Loucy (cell line): Measurements from ENCODE around the gene WDR43.

ENCODE experiments used
- H2AFZ ChIP-seq: fragments of 200-600 bp; sonication (generic); 2 replicates; pipeline ENCODE4 v1.6.0; 2016; ENCODE audit warnings: antibody characterized with exemption, mild to moderate bottlenecking, low read length, moderate library complexity
- H3F3A ChIP-seq: fragments of 200-600 bp; 2 replicates; pipeline ENCODE4 v1.6.0; 2016; ENCODE audit warnings: antibody characterized with exemption, low read depth, mild to moderate bottlenecking
- H3K27me3 ChIP-seq: fragments of 200-600 bp; sonication (generic); 2 replicates; pipeline ENCODE4 v1.6.1; 2014; ENCODE audit warnings: low read length, mild to moderate bottlenecking; ENCODE audit not compliant: insufficient read depth, poor library complexity, severe bottlenecking
- H3K36me3 ChIP-seq: fragments of 200-600 bp; sonication (generic); 2 replicates; pipeline ENCODE4 v1.6.1; 2016; ENCODE audit warnings: low read length; ENCODE audit not compliant: insufficient read depth
- H3K4me1 ChIP-seq: fragments of 200-600 bp; sonication (generic); 2 replicates; pipeline ENCODE4 v1.5.1; 2014; ENCODE audit warnings: low read length, mild to moderate bottlenecking; ENCODE audit not compliant: insufficient read depth, poor library complexity, severe bottlenecking
- H3K4me2 ChIP-seq: fragments of 200-600 bp; sonication (generic); 2 replicates; pipeline ENCODE4 v1.6.0; 2014; ENCODE audit warnings: antibody characterized with exemption, low read length, low read depth, mild to moderate bottlenecking; ENCODE audit not compliant: poor library complexity, severe bottlenecking
- H3K4me3 ChIP-seq: fragments of 200-600 bp; sonication (generic); 2 replicates; pipeline ENCODE4 v1.5.1; 2014; ENCODE audit warnings: low read length, mild to moderate bottlenecking, mixed read lengths; ENCODE audit not compliant: poor library complexity, severe bottlenecking
- H3K79me2 ChIP-seq: fragments of 200-600 bp; sonication (generic); 2 replicates; pipeline ENCODE4 v1.6.1; 2014; ENCODE audit warnings: low read length; ENCODE audit not compliant: insufficient read depth
- H3K9ac ChIP-seq: fragments of 200-600 bp; sonication (generic); 2 replicates; pipeline ENCODE4 v1.6.0; 2014; ENCODE audit warnings: mild to moderate bottlenecking, low read depth, low read length, moderate library complexity; ENCODE audit not compliant: poor library complexity, severe bottlenecking
- H3K9me2 ChIP-seq: fragments of 200-600 bp; sonication (generic); replicated peaks from 2 replicates; pipeline ENCODE4 v1.6.1; 2016; ENCODE audit warnings: low read depth, low read length, mixed read lengths
- H3K9me3 ChIP-seq: fragments of 200-600 bp; sonication (generic); 2 replicates; pipeline ENCODE4 v1.6.1; 2014; ENCODE audit warnings: mild to moderate bottlenecking, antibody characterized with exemption, low read length, low read depth; ENCODE audit not compliant: insufficient read depth
- H4K20me1 ChIP-seq: fragments of 200-600 bp; sonication (generic); 2 replicates; pipeline ENCODE4 v1.6.0; 2014; ENCODE audit warnings: antibody characterized with exemption, low read length, mild to moderate bottlenecking; ENCODE audit not compliant: insufficient read depth, poor library complexity, severe bottlenecking
- EZH2phosphoT487 ChIP-seq: fragments of 200-600 bp; IDR thresholded peaks from 2 replicates; pipeline ENCODE4 v1.6.1; 2018; ENCODE audit warnings: antibody characterized with exemption, mild to moderate bottlenecking, moderate library complexity, borderline replicate concordance
- TF ChIP-seq, protein P1 (sequence below): fragments of 200-600 bp; sonication (generic); conservative IDR thresholded peaks from 2 replicates; pipeline ENCODE4 v1.5.1; 2014; ENCODE audit warnings: mild to moderate bottlenecking, antibody characterized with exemption, low read length

The WDR43 gene

DNA sequence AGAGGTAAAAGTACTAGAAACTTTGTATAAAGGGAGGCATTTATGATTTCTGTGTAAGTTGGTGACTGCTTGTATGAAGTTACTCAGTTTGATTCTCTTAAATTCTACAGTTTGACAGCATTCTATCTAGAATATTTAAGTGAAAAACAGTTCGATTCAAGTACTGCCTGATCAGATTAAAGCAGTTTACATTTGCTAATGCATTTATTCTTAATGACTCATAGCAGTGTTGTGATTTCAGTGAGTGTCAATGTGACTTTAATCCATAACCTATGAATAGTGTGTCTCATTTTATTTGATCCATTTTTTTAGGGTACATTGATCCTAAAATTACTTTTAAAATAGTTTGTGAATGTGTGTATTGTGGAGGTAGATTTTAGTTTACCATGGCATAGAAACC lies 35.7 kb downstream of the WDR43 start:
- H3K79me2 ChIP-seq: no peaks in the 10 kb centered on the region
- peaks cover 98% of the 10 kb centered on the region for H3K36me3 ChIP-seq
- H3K9ac ChIP-seq: no peak overlapping the region
- no peaks in the 10 kb centered on the region for H3K4me1 ChIP-seq
- H3K9me3 ChIP-seq: no peaks in the 10 kb centered on the region
- H2AFZ ChIP-seq: no peak overlapping the region
- no peak overlapping the region for H3K4me2 ChIP-seq
- no peaks in the 10 kb centered on the region for H3K27me3 ChIP-seq
- no peaks in the 10 kb centered on the region for H3F3A ChIP-seq
- H4K20me1 ChIP-seq: no peaks in the 10 kb centered on the region
- H3K9me2 ChIP-seq: no peaks in the 10 kb centered on the region
- H3K4me3 ChIP-seq: no peak overlapping the region
- no peak for TF ChIP-seq EZH2phosphoT487
- TF ChIP-seq, protein P1, sequence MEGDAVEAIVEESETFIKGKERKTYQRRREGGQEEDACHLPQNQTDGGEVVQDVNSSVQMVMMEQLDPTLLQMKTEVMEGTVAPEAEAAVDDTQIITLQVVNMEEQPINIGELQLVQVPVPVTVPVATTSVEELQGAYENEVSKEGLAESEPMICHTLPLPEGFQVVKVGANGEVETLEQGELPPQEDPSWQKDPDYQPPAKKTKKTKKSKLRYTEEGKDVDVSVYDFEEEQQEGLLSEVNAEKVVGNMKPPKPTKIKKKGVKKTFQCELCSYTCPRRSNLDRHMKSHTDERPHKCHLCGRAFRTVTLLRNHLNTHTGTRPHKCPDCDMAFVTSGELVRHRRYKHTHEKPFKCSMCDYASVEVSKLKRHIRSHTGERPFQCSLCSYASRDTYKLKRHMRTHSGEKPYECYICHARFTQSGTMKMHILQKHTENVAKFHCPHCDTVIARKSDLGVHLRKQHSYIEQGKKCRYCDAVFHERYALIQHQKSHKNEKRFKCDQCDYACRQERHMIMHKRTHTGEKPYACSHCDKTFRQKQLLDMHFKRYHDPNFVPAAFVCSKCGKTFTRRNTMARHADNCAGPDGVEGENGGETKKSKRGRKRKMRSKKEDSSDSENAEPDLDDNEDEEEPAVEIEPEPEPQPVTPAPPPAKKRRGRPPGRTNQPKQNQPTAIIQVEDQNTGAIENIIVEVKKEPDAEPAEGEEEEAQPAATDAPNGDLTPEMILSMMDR: no peak

DNA sequence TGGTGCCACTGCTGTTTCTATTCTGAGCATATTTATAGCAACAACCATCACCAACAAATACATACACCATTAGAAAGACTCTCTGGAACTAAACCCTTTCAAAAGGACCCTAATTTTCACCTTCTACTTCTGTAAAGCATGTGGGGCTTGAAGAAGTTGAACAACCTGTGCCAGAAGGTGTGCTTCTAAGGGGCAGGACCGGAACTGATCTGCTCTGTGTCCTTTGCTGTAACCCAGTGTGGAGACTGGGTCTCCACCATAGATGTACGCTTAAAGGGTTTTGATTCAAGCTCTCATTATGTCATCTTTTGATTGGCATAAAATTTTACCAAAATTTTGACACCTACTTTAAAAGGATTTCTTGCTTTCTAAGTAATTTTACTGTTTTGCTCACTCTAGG lies 40.3 kb downstream of the WDR43 start:
- no peak for TF ChIP-seq EZH2phosphoT487
- TF ChIP-seq, protein P1: no peak
- Histone ChIP-seq H3K4me2 (no peak overlapping the region), H3K79me2 (no peaks in the 10 kb centered on the region), H3K9me3 (no peaks in the 10 kb centered on the region), H3K27me3 (no peaks in the 10 kb centered on the region), H4K20me1 (no peaks in the 10 kb centered on the region), H3K4me1 (no peaks in the 10 kb centered on the region), H3K4me3 (no peak overlapping the region), H3K9ac (no peak overlapping the region), H3F3A (no peaks in the 10 kb centered on the region), H2AFZ (no peak overlapping the region), H3K9me2 (no peaks in the 10 kb centered on the region), H3K36me3 (peaks cover 95% of the 10 kb centered on the region)

DNA sequence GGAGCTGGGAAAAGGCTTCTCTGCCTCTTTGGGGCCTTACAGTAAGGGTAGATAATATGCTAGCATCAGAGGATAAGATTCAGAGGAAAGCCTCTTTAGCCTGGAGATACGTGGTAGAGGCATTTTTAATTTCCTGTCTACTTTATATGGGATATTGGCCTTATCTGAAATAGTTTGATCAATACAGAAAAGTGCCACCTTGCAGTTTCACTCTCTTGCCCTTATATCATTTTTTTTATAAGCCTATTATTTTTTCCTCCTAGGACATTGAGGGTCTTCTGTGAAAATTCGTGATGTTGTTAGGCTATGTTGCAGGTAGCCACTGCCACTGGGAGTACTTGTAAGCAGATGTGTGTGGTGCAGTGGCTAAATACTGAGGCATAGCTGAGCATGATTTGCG lies 46.5 kb downstream of the WDR43 start:
- Histone ChIP-seq H3K79me2 (no peaks in the 10 kb centered on the region), H4K20me1 (no peaks in the 10 kb centered on the region), H3K36me3 (peaks cover 87% of the 10 kb centered on the region), H3K9ac (no peak overlapping the region), H3K9me3 (no peaks in the 10 kb centered on the region), H3K4me3 (no peak overlapping the region), H3K4me2 (no peak overlapping the region), H3K4me1 (no peaks in the 10 kb centered on the region), H3F3A (no peaks in the 10 kb centered on the region), H3K9me2 (no peaks in the 10 kb centered on the region), H2AFZ (no peak overlapping the region), H3K27me3 (no peaks in the 10 kb centered on the region)
- TF ChIP-seq, protein P1: no peak
- no peak for TF ChIP-seq EZH2phosphoT487
